Keratinocyte (primary cell): ENCODE data around the gene RAB29. TPM values are rescaled to one million over a fixed set of nuclear protein-coding genes. Genes with fewer than 3 reads are reported as not detected.

ENCODE experiments used
- DNase-seq: peaks from one replicate; pipeline ENCODE4 v3.0.0-alpha.2; 2011; ENCODE audit warnings: low read depth, missing footprints, low spot score
- FAIRE-seq: peaks from 2 replicates; lab custom pipeline; 2011; peaks lifted over from hg19 to GRCh38; lab: Jason Lieb, UNC
- H2AFZ ChIP-seq: 2 replicates; pipeline ENCODE4 v1.6.0; 2012; ENCODE audit warnings: low read length, control low read depth, inconsistent platforms; ENCODE audit not compliant: control insufficient read depth
- H3K27ac ChIP-seq: 2 replicates; pipeline ENCODE4 v1.5.1; 2011; ENCODE audit warnings: low read length; ENCODE audit not compliant: control insufficient read depth, insufficient read depth
- H3K27me3 ChIP-seq: 3 replicates; pipeline ENCODE4 v1.6.0; 2011; ENCODE audit warnings: low read length; ENCODE audit not compliant: control insufficient read depth, insufficient read depth; ENCODE audit errors: extremely low read depth
- H3K36me3 ChIP-seq, 2 experiments: 2 replicates in 1 of 2; 3 replicates in 1 of 2; pipeline ENCODE4 v1.5.1; 2011; ENCODE audit warnings: low read length in 2 of 2, mild to moderate bottlenecking in 1 of 2; ENCODE audit not compliant: control insufficient read depth in 2 of 2, insufficient read depth in 2 of 2; ENCODE audit errors: extremely low read depth in 1 of 2
- H3K4me1 ChIP-seq: 3 replicates; pipeline ENCODE4 v1.5.1; 2011; ENCODE audit warnings: low read length; ENCODE audit not compliant: control insufficient read depth, insufficient read depth; ENCODE audit errors: extremely low read depth
- H3K4me2 ChIP-seq: 3 replicates; pipeline ENCODE4 v1.6.0; 2011; ENCODE audit warnings: low read depth, low read length; ENCODE audit not compliant: control insufficient read depth, insufficient read depth; ENCODE audit errors: extremely low read depth
- H3K4me3 ChIP-seq, 3 experiments: fragments of 200-600 bp in 1 of 3; sonication (generic) in 1 of 3; 2 replicates in 2 of 3; 3 replicates in 1 of 3; pipeline ENCODE4 v1.5.1; 2011 to 2016; ENCODE audit warnings: low read length in 3 of 3, mild to moderate bottlenecking in 3 of 3, control low read depth in 2 of 3, inconsistent platforms in 1 of 3, low read depth in 1 of 3, mixed read lengths in 1 of 3, mixed run types in 1 of 3, moderate library complexity in 1 of 3; ENCODE audit not compliant: control insufficient read depth in 2 of 3, insufficient read depth in 2 of 3; ENCODE audit errors: extremely low read depth in 1 of 3
- H3K79me2 ChIP-seq: 2 replicates; pipeline ENCODE4 v1.6.0; 2012; ENCODE audit warnings: low read length; ENCODE audit not compliant: control insufficient read depth, insufficient read depth
- H3K9ac ChIP-seq: 3 replicates; pipeline ENCODE4 v1.6.0; 2011; ENCODE audit warnings: low read length; ENCODE audit not compliant: control insufficient read depth, insufficient read depth; ENCODE audit errors: extremely low read depth
- H3K9me1 ChIP-seq: 3 replicates; pipeline ENCODE4 v1.6.0; 2011; ENCODE audit warnings: low read length; ENCODE audit not compliant: control insufficient read depth, insufficient read depth; ENCODE audit errors: extremely low read depth
- H3K9me3 ChIP-seq: 2 replicates; pipeline ENCODE4 v1.5.1; 2012; ENCODE audit warnings: low read depth, low read length; ENCODE audit not compliant: control insufficient read depth
- H4K20me1 ChIP-seq: 3 replicates; pipeline ENCODE4 v1.6.0; 2011; ENCODE audit warnings: low read length; ENCODE audit not compliant: control insufficient read depth, insufficient read depth; ENCODE audit errors: extremely low read depth
- EZH2 ChIP-seq: IDR thresholded peaks from one replicate; pipeline ENCODE4 v1.6.1; 2012; ENCODE audit warnings: inconsistent platforms, mild to moderate bottlenecking, low read length, moderate library complexity
- dilution Hi-C: fragments of 300-500 bp; cut with MboI; formaldehyde crosslinking; loops from one replicate; pipeline ENCODE4 v1.7.0; 2020; ENCODE audit warnings: low sequenced_read_pairs; ENCODE audit not compliant: extremely low pct_ligation_motif_present
- polyA plus RNA-seq, 5 experiments: library from polyadenylated mRNA; depleted of rRNA in 3 of 5; stranded (reverse) in 3 of 5; stranded (forward) in 1 of 5; unstranded in 1 of 5; fragments of >200 nt; gene quantifications; 1 replicate in 1 of 5; 2 replicates in 3 of 5; 3 replicates in 1 of 5; pipeline versions ENCODE4 v1.2.1 to v1.2.3, GENCODE V29; 2011 to 2012; ENCODE audit warnings: missing spikeins in 2 of 5, low read depth in 1 of 5, low replicate concordance in 1 of 5
- TF ChIP-seq, protein P1 (sequence below), 3 experiments: IDR thresholded peaks in 1 of 3; conservative IDR thresholded peaks in 1 of 3; optimal IDR thresholded peaks in 1 of 3; 2 replicates in 2 of 3; 3 replicates in 1 of 3; pipeline versions ENCODE3 to v1.5.1; 2011; ENCODE audit warnings: low read length in 3 of 3, mild to moderate bottlenecking in 3 of 3, moderate library complexity in 2 of 3, control low read depth in 1 of 3, inconsistent platforms in 1 of 3; ENCODE audit not compliant: insufficient read depth in 2 of 3; ENCODE audit errors: extremely low read depth in 1 of 3

Gene RAB29
- polyA plus RNA-seq, 1 donor (not counting 4 experiments of a cell fraction or from before 2014, with no cell fraction given): 26.7 TPM

DNA sequence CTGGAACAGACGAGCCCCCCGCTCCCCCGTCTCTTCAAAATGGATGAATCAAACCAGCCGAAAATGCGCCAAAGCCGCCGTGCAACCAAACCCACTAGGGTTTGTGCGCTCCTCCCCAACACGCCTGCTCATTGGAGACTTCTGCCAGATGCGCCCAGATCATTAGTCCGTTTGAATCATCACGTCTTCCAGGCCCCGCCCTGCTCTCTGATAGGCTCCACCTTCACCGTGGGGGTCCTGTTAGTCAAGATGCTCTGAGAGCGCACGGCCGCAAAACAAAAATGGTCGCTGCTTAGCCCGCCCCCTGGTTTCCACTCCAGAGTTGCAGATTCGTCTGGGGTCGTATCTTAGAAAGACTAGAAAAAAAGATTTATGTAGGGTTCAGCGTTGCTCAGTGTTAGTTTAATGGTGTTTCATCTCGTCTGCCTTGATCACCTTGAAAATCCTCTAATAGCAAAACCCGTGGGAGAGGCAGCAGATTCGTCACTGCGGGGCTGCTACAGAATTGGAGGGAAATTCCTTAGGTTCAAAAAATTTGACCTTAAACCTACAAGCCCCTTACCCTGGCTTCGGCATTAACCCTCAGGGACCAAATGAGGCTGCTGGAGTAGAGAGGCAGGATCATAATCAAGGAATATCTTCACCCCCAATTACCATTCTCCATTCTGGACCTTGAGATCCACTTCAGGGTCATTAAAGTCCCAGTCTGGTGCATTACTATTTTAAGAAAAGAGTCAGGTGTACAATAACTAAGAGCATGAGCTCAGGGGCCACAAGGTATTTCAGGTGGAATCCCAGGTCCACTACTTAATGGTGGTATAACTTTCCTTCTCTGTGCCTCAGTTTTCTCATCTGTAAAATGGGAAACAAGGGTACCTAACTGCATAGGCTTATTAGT is 24.9 kb downstream of the RAB29 start, which contains the start of gene NUCKS1:
Gene NUCKS1 (minus strand): TSS at position 45 of the 898 bp plus-strand sequence. CDS start 209 bp downstream, outside the sequence.
- H2AFZ ChIP-seq: peak within 1 kb of the TSS; percentile 98
- peaks cover 0 to 7% of the 10 kb centered on the region in 2 experiments for H3K36me3 ChIP-seq
- H3K9me1 ChIP-seq: no peaks in the 10 kb centered on the region
- peaks cover 20% of the 10 kb centered on the region for H3K4me1 ChIP-seq
- peak within 1 kb of the TSS; percentile 96 for H3K27ac ChIP-seq
- peak within 1 kb of the TSS; percentile 97 for H3K9ac ChIP-seq
- peak within 1 kb of the TSS; percentile 100 for H3K4me2 ChIP-seq
- no peaks in the 10 kb centered on the region for H3K9me3 ChIP-seq
- H3K4me3 ChIP-seq: peak within 1 kb of the TSS; percentile 64 to 100 (median 99)
- H4K20me1 ChIP-seq: peaks cover 14% of the 10 kb centered on the region
- DNase-seq: peak; percentile 81
- peak; percentile 87 for FAIRE-seq
- no peak for TF ChIP-seq EZH2
- TF ChIP-seq, protein P1, sequence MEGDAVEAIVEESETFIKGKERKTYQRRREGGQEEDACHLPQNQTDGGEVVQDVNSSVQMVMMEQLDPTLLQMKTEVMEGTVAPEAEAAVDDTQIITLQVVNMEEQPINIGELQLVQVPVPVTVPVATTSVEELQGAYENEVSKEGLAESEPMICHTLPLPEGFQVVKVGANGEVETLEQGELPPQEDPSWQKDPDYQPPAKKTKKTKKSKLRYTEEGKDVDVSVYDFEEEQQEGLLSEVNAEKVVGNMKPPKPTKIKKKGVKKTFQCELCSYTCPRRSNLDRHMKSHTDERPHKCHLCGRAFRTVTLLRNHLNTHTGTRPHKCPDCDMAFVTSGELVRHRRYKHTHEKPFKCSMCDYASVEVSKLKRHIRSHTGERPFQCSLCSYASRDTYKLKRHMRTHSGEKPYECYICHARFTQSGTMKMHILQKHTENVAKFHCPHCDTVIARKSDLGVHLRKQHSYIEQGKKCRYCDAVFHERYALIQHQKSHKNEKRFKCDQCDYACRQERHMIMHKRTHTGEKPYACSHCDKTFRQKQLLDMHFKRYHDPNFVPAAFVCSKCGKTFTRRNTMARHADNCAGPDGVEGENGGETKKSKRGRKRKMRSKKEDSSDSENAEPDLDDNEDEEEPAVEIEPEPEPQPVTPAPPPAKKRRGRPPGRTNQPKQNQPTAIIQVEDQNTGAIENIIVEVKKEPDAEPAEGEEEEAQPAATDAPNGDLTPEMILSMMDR (optimal IDR thresholded peaks at IDR 0.05 in 1 of 3, IDR thresholded peaks at IDR 0.05 in 1 of 3, conservative IDR thresholded peaks at IDR 0.05 in 1 of 3; ENCODE audit: extremely low read depth in 1 of 3, insufficient read depth in 2 of 3, low read length in 3 of 3): no peak
- dilution Hi-C loops: no loop called here
- H3K79me2 ChIP-seq: peaks cover 38% of the 10 kb centered on the region
- no peaks in the 10 kb centered on the region for H3K27me3 ChIP-seq

DNA sequence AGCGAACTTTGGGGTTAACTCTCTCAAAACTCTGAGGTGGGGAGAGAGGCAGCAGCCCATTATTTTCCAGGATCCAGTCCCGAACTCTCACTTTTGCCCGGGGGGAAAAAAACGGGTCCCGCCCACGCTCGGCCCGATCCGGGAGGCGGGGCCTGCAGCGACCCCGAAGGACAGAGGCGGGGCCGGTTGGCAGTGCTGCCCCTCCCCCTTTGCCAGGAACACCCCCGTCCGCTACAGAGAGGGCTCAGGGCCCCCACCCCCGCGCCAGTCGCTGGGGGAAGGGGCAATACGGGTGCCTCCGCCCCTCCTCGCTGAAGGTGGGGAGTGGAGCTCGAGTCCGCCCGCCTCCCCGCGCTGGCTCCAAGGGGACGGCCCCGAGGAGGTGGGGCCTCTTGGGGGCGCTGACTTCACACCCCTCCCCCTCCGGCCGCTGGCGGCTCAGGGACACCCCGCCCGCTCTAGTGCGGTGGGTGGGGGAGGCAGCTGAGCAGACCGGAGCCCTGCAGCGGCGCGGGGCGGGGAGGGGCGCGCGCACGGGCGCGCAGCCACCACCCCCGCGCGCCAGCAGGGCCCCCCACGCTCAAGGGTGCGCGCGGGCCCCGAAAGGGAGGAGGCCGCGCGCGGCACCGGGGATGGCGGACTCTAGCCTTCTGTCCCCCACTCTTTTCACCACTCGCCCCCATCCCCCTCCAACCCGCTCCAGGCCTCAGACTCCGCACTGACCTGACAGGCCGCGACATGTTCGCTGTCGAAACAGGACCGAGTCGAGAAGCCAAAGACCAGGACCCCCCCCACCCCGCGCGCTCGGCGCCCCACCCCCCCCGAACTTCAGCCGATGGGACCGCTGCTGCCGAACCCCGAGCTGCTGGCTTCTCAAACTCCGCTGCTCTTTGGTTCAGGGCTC is 25.8 kb downstream of the RAB29 start:
- Histone ChIP-seq H3K9me3 (no peaks in the 10 kb centered on the region), H3K9me1 (no peaks in the 10 kb centered on the region), H3K79me2 (peaks cover 47% of the 10 kb centered on the region), H3K4me2 (peak overlapping the region; percentile 100), H3K9ac (peak overlapping the region; percentile 97), H2AFZ (peak overlapping the region; percentile 82), H3K27ac (peak overlapping the region; percentile 96), H4K20me1 (peaks cover 14% of the 10 kb centered on the region), H3K27me3 (no peaks in the 10 kb centered on the region), H3K4me1 (peaks cover 20% of the 10 kb centered on the region), H3K36me3 (peaks cover 0 to 7% of the 10 kb centered on the region in 2 experiments), H3K4me3 (peak overlapping the region; percentile 64 to 100 (median 99))
- FAIRE-seq (no peak), DNase-seq (peak; percentile 73)
- dilution Hi-C loops: no loop called here
- TF ChIP-seq, protein P1 (optimal IDR thresholded peaks at IDR 0.05 in 1 of 3, IDR thresholded peaks at IDR 0.05 in 1 of 3, conservative IDR thresholded peaks at IDR 0.05 in 1 of 3; ENCODE audit: extremely low read depth in 1 of 3, insufficient read depth in 2 of 3, low read length in 3 of 3): peak in 1 of 3 experiments; percentile 16
- TF ChIP-seq EZH2: no peak
